IPS-18c (cell line): Measurements from ENCODE around the gene ARHGEF26.

Experiments used
- H3K4me3 ChIP-seq: 2 replicates; pipeline ENCODE4 v1.7.0; 2013; ENCODE audit warnings: low read depth, mild to moderate bottlenecking, low read length, moderate library complexity; ENCODE audit not compliant: insufficient read depth
- H3K9me3 ChIP-seq: one replicate; pipeline ENCODE4 v1.6.1; 2013; ENCODE audit warnings: mild to moderate bottlenecking, low read length, moderate library complexity; ENCODE audit not compliant: control insufficient read depth, insufficient read depth

Gene ARHGEF26

GRCh38 chr3:154251610-154252009 is 130.4 kb downstream of the ARHGEF26 start:
- H3K4me3 ChIP-seq = no peak overlapping the region
- H3K9me3 ChIP-seq = no peaks in the 10 kb centered on the region

- Histone ChIP-seq H3K4me3 (no peak overlapping the region), H3K9me3 (no peaks in the 10 kb centered on the region)
Observed at GRCh38 chr3:154252759-154253638, 131.8 kb downstream of the ARHGEF26 start.

- H3K9me3 ChIP-seq = no peaks in the 10 kb centered on the region
- no peak overlapping the region for H3K4me3 ChIP-seq
Observed at GRCh38 chr3:154254527-154254926, 133.3 kb downstream of the ARHGEF26 start.

GRCh38 chr3:154273381-154273780 is 152.2 kb downstream of the ARHGEF26 start:
- Histone ChIP-seq H3K9me3 (no peaks in the 10 kb centered on the region), H3K4me3 (no peak overlapping the region)

- Histone ChIP-seq H3K9me3 (no peaks in the 10 kb centered on the region), H3K4me3 (no peak overlapping the region)
Observed at GRCh38 chr3:154274348-154274747, 153.2 kb downstream of the ARHGEF26 start.

GRCh38 chr3:154275292-154275691 is 154.1 kb downstream of the ARHGEF26 start:
- Histone ChIP-seq H3K4me3 (no peak overlapping the region), H3K9me3 (no peaks in the 10 kb centered on the region)

GRCh38 chr3:154275965-154276364 is 154.8 kb downstream of the ARHGEF26 start:
- Histone ChIP-seq H3K4me3 (no peak overlapping the region), H3K9me3 (no peaks in the 10 kb centered on the region)

- Histone ChIP-seq H3K9me3 (no peaks in the 10 kb centered on the region), H3K4me3 (no peak overlapping the region)
Observed at GRCh38 chr3:154280161-154280560, 159.0 kb downstream of the ARHGEF26 start.

GRCh38 chr3:154285221-154285620 is 164.0 kb downstream of the ARHGEF26 start:
- no peak overlapping the region for H3K4me3 ChIP-seq
- no peaks in the 10 kb centered on the region for H3K9me3 ChIP-seq

GRCh38 chr3:154290187-154290586 is 169.0 kb downstream of the ARHGEF26 start:
- Histone ChIP-seq H3K4me3 (no peak overlapping the region), H3K9me3 (no peaks in the 10 kb centered on the region)

GRCh38 chr3:154294016-154294415 is 172.8 kb downstream of the ARHGEF26 start:
- no peak overlapping the region for H3K4me3 ChIP-seq
- H3K9me3 ChIP-seq = no peaks in the 10 kb centered on the region

GRCh38 chr3:154301561-154301960 is 180.4 kb downstream of the ARHGEF26 start:
- Histone ChIP-seq H3K4me3 (no peak overlapping the region), H3K9me3 (no peaks in the 10 kb centered on the region)

GRCh38 chr3:154304116-154304786 is 183.1 kb downstream of the ARHGEF26 start:
- Histone ChIP-seq H3K9me3 (no peaks in the 10 kb centered on the region), H3K4me3 (no peak overlapping the region)

GRCh38 chr3:154304936-154305335 is 183.7 kb downstream of the ARHGEF26 start:
- Histone ChIP-seq H3K4me3 (no peak overlapping the region), H3K9me3 (no peaks in the 10 kb centered on the region)

GRCh38 chr3:154307363-154307762 is 186.2 kb downstream of the ARHGEF26 start:
- Histone ChIP-seq H3K9me3 (no peaks in the 10 kb centered on the region), H3K4me3 (no peak overlapping the region)
